IPS DF 4.7 (cell line): Measurements from ENCODE around the gene GARS1.

Source experiments
- DNase-seq: peaks from one replicate; pipeline ENCODE4 v3.0.0-alpha.2; 2013; ENCODE audit warnings: low spot score; ENCODE audit errors: extremely low read depth

Gene GARS1

DNA sequence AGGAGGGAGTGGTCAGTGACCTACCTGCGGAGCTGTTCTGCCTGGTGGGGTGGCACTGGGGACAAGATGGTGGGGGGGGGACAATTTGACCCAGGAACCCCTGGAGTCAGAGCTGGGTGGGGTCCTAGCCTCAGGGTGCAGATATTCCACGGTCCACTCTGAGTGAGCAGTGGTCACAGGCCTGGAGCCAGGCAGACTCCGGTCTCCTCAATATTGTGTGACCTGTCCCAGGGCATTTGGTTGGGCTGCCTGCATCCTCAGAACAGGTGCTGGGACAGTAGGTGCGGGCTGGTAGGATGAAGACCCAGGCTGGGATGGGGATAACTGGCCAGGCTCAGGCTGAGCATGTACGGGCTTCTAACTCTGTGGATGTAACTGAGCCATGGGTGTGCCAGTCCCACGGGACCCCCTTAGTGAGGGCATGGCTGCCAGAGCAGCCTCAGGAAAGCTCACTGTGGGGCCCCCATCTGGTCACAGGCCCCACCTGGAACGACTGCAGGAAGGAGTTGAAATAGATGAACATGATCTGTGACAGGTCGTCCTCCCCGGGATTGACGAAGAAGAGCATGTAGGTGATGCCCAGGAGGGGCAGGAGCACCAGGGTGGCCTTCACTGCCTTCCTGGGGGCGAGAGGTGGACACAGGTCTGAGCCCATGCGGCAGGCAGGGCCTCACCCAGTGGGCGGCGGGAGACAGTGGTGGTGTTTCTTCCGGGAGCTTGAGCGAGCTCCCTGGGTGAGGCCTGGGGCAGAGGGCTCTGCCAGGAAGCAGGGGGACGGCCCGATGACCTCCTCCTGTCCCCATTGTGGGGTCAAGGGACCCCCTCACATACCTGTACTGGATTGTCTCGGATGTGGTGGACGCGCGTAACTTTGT lies 60.7 kb downstream of the GARS1 start:
- DNase-seq: no peak

DNA sequence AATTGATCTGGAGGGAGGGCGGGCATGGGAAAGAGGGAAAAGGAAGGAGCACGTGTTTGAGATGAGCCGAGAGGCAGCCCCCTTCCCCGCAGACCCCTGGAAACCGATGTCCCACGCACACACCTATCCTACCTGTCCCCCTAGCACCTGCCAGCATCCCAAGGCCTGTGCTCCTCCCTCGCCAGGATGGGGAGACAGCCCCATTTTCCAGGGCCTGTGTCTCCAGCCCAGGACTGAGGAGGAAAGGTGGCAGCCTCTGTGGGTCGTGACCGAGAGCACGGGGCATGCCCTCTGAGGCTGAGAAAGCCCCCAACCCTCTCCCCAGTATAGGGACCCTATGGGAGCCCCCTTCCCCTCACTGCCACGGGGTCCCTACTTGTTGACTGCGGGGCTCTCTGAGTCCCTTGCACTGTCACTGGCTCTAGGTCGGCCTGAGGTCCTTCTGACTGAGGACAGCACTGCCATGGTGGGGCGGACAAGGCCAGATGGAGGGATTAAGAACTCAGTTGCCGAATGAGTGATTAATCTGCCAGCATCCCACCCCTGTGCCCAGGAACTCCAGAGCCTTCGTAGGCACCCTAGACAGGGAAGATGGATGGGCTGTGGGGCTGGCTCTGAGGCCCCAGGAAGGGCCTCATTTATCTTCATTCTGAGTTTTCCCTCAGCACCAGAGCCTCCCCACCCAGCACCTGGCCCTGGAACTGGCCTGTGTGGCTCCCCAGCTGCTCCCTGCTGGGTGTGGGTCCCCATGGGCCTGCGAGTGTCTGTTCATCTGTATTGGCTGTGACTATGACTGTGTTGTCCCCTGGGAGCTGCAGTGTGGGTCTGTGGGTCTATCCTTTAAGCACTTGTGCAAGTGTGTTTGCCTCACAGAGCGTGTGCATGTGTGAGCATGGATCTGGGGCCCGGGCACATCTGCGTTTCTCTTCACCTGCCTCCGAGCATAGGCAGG lies 61.6 kb downstream of the GARS1 start:
- no peak for DNase-seq

DNA sequence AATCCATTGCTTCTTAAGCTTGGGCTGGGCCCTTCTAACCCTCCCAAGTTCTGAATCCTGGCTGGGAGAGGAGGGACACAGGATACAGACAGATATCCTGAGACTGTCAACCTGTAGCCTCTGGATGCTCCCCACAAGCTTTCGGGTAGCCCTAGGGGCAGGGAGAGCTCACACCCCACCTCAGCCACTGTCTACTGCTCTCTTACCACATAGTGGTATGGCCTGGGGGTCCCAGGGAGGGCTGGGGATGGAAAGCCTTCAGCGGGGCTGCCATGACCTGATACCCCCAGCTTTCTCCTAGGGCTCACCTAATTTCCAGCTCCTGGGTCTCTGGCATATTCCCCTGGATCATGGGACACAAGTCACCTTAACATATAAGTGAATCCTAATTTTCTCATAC lies 62.5 kb downstream of the GARS1 start:
- no peak for DNase-seq

DNA sequence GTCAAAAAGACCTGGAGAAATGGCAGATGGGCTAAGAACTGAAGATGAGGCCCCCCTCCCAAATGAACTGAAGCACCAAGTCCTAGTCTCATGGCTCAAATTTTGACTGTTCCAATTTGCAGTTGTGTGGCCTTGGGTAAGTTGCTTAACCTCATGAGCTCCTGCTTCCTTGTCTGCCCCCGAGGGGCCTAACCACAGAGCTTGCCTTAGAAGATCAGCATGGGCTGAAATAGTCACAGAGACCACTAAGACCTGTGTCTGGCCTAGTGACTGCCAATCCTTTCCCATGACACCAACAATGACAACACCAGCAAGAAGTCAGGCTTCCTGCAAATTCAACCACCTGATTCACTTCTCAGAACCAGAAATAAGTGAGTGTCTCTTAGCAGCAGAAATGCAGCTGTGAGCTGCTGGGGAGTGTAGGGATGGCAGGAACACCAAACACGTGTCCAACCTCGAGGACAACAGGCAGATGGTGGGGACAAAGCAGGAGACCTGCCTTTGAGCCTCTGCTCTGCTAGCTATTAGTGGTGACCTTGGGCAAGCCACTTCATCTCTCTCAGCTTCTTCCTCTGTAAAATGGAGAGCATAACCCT lies 63.9 kb downstream of the GARS1 start:
- DNase-seq: no peak

GRCh38 chr7:30659312-30659711 lies 64.6 kb downstream of the GARS1 start:
- no peak for DNase-seq

DNA sequence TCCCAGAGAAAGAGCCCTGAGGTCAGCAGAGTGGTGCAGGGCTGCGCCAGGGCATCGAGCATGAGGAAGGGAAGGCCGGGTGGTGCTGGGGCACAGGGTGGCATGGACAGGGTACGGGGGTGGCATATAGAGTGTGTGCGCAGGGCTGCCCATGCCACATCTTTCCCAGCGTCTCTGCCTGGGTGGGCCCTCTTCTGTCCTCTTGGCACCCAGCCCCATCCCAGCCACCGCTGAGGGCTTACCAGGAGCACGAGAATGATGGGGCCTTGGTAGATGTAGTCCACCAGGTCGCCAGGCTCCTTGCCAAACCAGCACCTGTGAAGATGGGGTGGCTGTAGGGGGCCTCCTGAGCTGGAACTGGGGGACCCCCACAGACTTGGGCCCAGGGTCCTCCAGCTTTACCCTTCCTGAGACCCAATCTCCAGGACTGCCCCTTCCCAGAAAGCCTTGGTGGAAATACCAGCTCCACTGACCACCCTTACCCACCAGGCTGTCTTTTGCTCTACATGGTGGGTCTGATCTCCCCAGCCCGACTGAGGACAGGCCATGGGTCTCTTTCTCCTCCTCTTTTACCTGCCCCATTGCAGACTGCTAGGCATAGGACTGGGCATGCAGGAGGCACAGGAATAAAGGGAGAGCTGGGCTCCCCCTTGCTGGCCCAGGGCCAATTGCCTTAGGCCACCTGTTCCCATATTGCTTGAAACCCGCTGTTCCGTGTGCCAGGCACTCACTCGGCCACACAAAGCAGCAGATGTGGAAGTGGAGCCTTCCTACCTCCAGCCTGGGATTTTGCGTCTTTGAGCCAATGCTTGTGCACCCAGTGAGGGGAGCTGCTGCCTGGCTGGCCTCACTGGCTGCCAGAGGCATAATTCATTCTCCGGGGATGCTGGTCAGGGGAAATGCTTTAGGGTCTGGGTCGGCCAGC lies 65.9 kb downstream of the GARS1 start:
- DNase-seq: no peak

DNA sequence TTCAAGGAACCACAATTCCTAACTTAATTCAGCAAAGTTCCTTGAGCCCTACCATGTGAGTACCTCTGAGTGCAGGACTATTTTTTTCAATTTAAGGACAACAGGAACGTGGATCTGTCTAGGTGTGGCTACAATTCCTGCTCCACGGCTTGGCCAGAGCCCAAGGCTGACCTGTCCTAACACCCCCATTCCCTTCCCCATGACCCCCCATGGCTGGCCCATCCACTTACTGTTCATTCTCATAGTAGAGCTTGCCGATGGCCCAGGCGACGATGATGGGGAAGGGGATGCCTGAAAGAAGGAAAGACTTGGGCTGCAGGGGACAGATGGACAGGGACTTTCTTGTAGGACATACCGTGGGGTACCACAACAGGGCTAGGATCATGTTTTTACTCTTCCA lies 67.2 kb downstream of the GARS1 start:
- DNase-seq: no peak

DNA sequence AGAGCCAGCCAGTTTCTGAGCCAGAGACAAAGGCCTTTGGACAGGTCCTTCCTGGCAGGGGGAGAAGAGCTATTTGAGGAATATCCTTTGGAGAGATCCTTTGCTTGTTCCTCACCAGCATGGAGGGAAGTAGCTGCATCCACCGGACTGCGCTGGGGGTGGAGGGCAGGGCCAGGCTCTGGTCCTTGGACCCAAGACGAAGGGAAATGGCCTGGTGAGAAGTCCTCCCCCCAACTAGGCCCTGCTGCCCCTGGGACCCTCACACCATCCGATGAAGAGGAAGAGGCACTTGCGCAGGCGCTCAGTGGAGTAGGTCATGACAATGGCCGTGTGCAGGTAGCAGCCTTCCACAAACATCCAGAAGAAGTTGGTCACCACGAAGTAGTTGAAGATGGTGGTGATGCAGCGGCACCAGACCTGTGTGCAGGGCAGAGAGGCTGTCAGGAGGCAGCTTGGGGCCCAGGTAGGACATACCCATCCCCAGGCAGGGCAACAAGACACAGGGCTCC lies 67.8 kb downstream of the GARS1 start:
- no peak for DNase-seq

GRCh38 chr7:30663414-30663813 lies 68.7 kb downstream of the GARS1 start:
- DNase-seq: no peak

DNA sequence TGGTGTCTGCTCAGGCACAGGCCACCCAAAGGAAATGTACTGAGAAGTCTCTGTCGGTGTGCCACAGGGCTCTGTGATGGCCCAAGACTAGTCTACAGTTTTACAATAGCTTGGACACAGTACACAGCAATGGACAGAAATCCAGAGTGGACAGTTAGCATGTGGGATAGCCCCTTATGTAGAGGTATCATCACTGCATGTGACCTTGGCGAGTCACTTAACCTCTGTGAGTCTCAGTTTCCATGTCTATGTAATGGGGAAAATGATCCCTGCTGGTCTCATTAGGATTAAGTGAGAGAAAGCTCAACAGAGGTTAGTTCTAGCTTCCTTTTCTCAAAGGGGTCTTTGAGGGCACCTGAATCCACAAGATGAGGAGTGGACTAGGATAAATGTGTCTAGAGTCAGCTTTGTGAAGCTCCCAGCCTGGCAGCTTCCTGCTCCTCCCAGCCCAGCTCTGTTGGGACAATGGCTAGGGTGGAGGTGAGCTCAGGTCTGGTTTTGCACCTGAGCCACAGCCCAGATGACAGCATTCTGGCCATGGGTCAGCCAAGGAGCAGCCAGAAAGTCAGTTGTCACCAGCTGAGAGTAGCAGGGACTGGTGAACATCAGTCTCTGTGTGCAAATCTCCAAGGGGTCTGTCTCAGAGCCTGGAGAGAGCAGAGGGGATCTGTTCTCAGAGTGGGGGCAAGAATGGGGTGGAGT lies 69.7 kb downstream of the GARS1 start:
- no peak for DNase-seq

DNA sequence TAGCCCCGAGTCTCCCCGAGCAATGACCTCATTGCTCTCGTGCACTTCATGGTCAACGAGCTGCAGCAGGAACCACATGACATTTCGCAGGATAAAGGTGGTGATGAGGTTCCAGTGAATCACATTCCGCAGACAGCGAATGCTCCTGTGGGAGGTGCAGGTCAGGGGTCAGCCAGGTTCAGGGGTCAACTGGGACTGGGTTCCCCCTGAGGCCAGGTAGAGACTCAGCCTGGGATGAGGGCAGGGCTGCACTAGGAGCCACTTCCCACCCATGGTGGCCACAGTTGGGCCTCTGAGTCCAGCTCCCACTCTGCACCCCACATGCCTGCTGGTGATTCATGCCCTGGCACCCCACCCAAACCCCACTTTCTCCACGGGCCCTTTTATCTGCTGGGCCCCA lies 70.4 kb downstream of the GARS1 start:
- DNase-seq: no peak

DNA sequence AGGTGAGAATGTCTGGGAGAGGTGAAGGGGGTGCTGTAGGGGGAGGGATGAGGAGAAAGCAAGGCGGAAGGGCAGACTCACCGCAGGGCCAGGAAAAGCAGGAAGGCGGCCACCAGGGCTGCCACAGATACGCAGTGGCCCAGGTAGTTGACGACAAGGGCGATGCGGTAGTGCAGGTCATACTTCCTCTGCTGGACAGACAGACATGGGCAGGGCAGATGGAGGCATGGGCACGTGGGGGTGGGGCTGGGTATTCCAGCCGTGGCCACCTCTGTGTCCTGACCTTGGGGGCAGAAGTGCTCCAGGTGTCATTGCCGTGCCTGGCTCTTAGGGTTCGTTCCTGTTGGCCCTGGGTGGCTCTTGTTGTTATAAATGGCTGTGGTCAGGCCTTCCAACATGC lies 70.8 kb downstream of the GARS1 start:
- no peak for DNase-seq

DNA sequence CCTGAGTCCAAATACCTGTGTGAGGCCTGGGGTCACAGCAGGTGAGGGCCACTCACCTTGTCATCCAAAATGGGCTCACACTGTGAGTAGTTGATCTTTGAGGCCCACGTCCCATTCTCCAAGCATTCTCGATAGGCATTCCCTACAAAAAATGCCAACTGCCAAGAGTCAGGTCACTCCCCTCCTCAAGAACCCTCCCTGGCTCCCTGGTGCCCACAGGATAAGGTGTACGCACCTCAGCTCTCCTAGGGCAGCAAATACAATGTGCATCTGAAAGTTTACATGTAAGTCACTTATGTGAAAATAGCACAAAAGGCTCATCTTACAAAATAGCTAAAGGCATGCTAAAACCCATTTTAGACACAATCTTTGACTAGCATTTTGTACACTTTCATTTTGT lies 72.5 kb downstream of the GARS1 start:
- DNase-seq: no peak

DNA sequence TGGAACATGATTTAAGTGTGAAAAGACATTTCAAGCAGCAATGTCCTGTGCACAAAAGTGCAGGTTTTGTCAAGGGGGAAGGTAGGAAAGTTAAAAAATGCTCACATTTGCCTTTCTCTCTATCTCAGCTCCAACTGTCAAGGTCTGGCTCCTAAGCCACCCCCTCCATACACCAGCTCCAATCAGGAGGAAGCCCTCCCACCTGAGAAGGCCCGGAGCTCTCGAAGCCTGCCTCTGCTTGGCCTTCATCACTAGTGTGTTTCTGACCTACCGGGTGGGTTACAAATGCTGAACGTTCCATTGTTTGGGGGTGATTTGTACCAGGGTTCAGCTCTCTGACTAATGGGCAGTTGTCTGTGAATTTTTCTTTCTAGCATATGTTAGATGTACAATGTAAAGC lies 73.4 kb downstream of the GARS1 start:
- DNase-seq: no peak

- DNase-seq: peak; percentile 78
Measured at GRCh38 chr7:30671793-30672465, 77.3 kb downstream of the GARS1 start.

- no peak for DNase-seq
Measured at GRCh38 chr7:30674420-30674819, 79.7 kb downstream of the GARS1 start.

- DNase-seq: no peak
Measured at GRCh38 chr7:30674876-30675275, 80.2 kb downstream of the GARS1 start.

- no peak for DNase-seq
Measured at GRCh38 chr7:30678805-30679204, 84.1 kb downstream of the GARS1 start.

GRCh38 chr7:30679664-30680063 lies 85.0 kb downstream of the GARS1 start:
- no peak for DNase-seq
